Measurements from ENCODE around the gene ESYT3. TPM values are rescaled to one million over a fixed set of nuclear protein-coding genes. Genes with fewer than 3 reads are reported as not detected.

Gene ESYT3
- total and polyA plus RNA-seq, 12 donors = 0.14 to 1.2 (median 0.21) TPM; not detected in 1

Other genes starting within 250 kb of the ESYT3 start
- 100 to 1,000 TPM in 1 of 9 donors, 10 to 100 TPM in 8; 27.8 to 103 (median 44.1) TPM for gene ARMC8, start 247.3 kb upstream of the ESYT3 start, total RNA-seq
- 10 to 100 TPM; 17.3 to 52.4 (median 18.5) TPM for gene ARMC8, start 247.3 kb upstream of the ESYT3 start, polyA plus RNA-seq
- gene NME9, start 104.8 kb upstream of the ESYT3 start, total RNA-seq = 1 to 10 TPM in 2 of 9 donors, under 1 TPM in 2, not detected in 5; 0.46 to 1.9 (median 0.79) TPM
- 1 to 10 TPM in 1 of 3 donors, under 1 TPM in 2; 0.46 to 2.6 (median 0.77) TPM for gene NME9, start 104.8 kb upstream of the ESYT3 start, polyA plus RNA-seq
- gene MRAS, start 86.0 kb upstream of the ESYT3 start, total RNA-seq = 100 to 1,000 TPM in 6 of 9 donors, 10 to 100 TPM in 3; 52.5 to 337 (median 117) TPM
- gene MRAS, start 86.0 kb upstream of the ESYT3 start, polyA plus RNA-seq = 100 to 1,000 TPM in 1 of 3 donors, 10 to 100 TPM in 2; 47.9 to 273 (median 60.0) TPM
- 10 to 100 TPM in 8 of 9 donors, 1 to 10 TPM in 1; 7.8 to 26.9 (median 17.1) TPM for gene CEP70, start 159.6 kb downstream of the ESYT3 start, total RNA-seq
- gene CEP70, start 159.6 kb downstream of the ESYT3 start, polyA plus RNA-seq = 10 to 100 TPM in 2 of 3 donors, 1 to 10 TPM in 1; 7.9 to 19.1 (median 11.2) TPM
- 10 to 100 TPM in 4 of 9 donors, 1 to 10 TPM in 5; 5.5 to 15.2 (median 7.8) TPM for gene FAIM, start 174.2 kb downstream of the ESYT3 start, total RNA-seq
- 10 to 100 TPM in 2 of 3 donors, 1 to 10 TPM in 1; 9.3 to 26.5 (median 12.4) TPM for gene FAIM, start 174.2 kb downstream of the ESYT3 start, polyA plus RNA-seq